Measurements from ENCODE around the gene ZNF556. TPM values are rescaled to one million over a fixed set of nuclear protein-coding genes. Genes with fewer than 3 reads are reported as not detected.

Gene ZNF556
- total and polyA plus RNA-seq, 4 donors: 0.02 to 0.09 TPM; not detected in 2

- no peak for TF ChIP-seq CTCF (IDR thresholded peaks at IDR 0.05; ENCODE audit: control extremely low read depth, extremely low read depth)
Observed at GRCh38 chr19:2850256-2850925, 16.7 kb upstream of the ZNF556 start.

GRCh38 chr19:2852598-2852997, 14.5 kb upstream of the ZNF556 start:
- Histone ChIP-seq H3K4me1 (ENCODE audit: control insufficient read depth in 5 of 5, insufficient read depth in 5 of 5, low read length in 5 of 5) (no peaks in the 10 kb centered on the region), H3K4me3 (no peak overlapping the region), H3K27ac (ENCODE audit: low read depth in 1 of 2, low read length in 1 of 2) (no peak overlapping the region), H3K36me3 (ENCODE audit: control insufficient read depth in 4 of 4, insufficient read depth in 4 of 4, low read length in 4 of 4) (peaks cover 18 to 63% (median 52%) of the 10 kb centered on the region in 4 donors), H3K27me3 (ENCODE audit: control insufficient read depth in 3 of 3, insufficient read depth in 3 of 3, low read length in 2 of 3) (no peaks in the 10 kb centered on the region), H3K9ac (ENCODE audit: insufficient read depth in 1 of 2, low read length in 2 of 2) (no peak overlapping the region), H3K9me3 (ENCODE audit: control insufficient read depth in 4 of 4, insufficient read depth in 3 of 4, low read length in 3 of 4) (peaks cover 21 to 63% (median 30%) of the 10 kb centered on the region in 4 donors)
- no peak for DNase-seq
- TF ChIP-seq CTCF (IDR thresholded peaks at IDR 0.05; ENCODE audit: control extremely low read depth, extremely low read depth): no peak
- ATAC-seq (ENCODE audit: insufficient read depth, low FRiP score): no peak
- WGBS, 2 donors: 95 to 98% methylated on average over 10 of the region's 10 CpGs

More at GRCh38 chr19:2850256-2850925, 16.7 kb upstream of the ZNF556 start:
- H3K27ac ChIP-seq (ENCODE audit: low read depth in 1 of 2, low read length in 1 of 2): no peak overlapping the region
- ATAC-seq (ENCODE audit: insufficient read depth, low FRiP score) (no peak), DNase-seq (no peak)
- no peak overlapping the region for H3K9ac ChIP-seq (ENCODE audit: insufficient read depth in 1 of 2, low read length in 2 of 2)
- 85 to 94% methylated on average over 3 of the region's 3 CpGs for WGBS, 2 donors
- no peak overlapping the region for H3K4me3 ChIP-seq
- H3K9me3 ChIP-seq (ENCODE audit: control insufficient read depth in 4 of 4, insufficient read depth in 3 of 4, low read length in 3 of 4): peaks cover 21 to 61% (median 35%) of the 10 kb centered on the region in 4 donors
- H3K27me3 ChIP-seq (ENCODE audit: control insufficient read depth in 3 of 3, insufficient read depth in 3 of 3, low read length in 2 of 3): no peaks in the 10 kb centered on the region
- peaks cover 18 to 77% (median 54%) of the 10 kb centered on the region in 4 donors for H3K36me3 ChIP-seq (ENCODE audit: control insufficient read depth in 4 of 4, insufficient read depth in 4 of 4, low read length in 4 of 4)
- peaks cover 0 to 3% (median 0%) of the 10 kb centered on the region in 5 donors for H3K4me1 ChIP-seq (ENCODE audit: control insufficient read depth in 5 of 5, insufficient read depth in 5 of 5, low read length in 5 of 5)

GRCh38 chr19:2853015-2853606, 14.0 kb upstream of the ZNF556 start:
- TF ChIP-seq CTCF (IDR thresholded peaks at IDR 0.05; ENCODE audit: control extremely low read depth, extremely low read depth): no peak
- Histone ChIP-seq H3K27me3 (ENCODE audit: control insufficient read depth in 3 of 3, insufficient read depth in 3 of 3, low read length in 2 of 3) (no peaks in the 10 kb centered on the region), H3K4me1 (ENCODE audit: control insufficient read depth in 5 of 5, insufficient read depth in 5 of 5, low read length in 5 of 5) (no peaks in the 10 kb centered on the region), H3K9ac (ENCODE audit: insufficient read depth in 1 of 2, low read length in 2 of 2) (no peak overlapping the region), H3K27ac (ENCODE audit: low read depth in 1 of 2, low read length in 1 of 2) (no peak overlapping the region), H3K36me3 (ENCODE audit: control insufficient read depth in 4 of 4, insufficient read depth in 4 of 4, low read length in 4 of 4) (peaks cover 18 to 60% (median 52%) of the 10 kb centered on the region in 4 donors), H3K4me3 (no peak overlapping the region), H3K9me3 (ENCODE audit: control insufficient read depth in 4 of 4, insufficient read depth in 3 of 4, low read length in 3 of 4) (peaks cover 21 to 60% (median 31%) of the 10 kb centered on the region in 4 donors)
- DNase-seq (no peak), ATAC-seq (ENCODE audit: insufficient read depth, low FRiP score) (no peak)
- 98 to 99% methylated on average over 11 of the region's 11 CpGs for WGBS, 2 donors

Measured in lung (tissue), 12 donors.